ENCODE measurements around the gene FBXW7. TPM values are rescaled to one million over a fixed set of nuclear protein-coding genes. Genes with fewer than 3 reads are reported as not detected.

FBXW7 gene
- total RNA-seq, 3 donors from 2014 or later (not counting 1 experiment from before 2014, with no cell fraction given) = 172 to 202 (median 175) TPM

GRCh38 chr4:152422817-152423320, 113.0 kb downstream of the FBXW7 start:
- Mint-ChIP-seq H3K4me1 (peaks cover 59 to 69% of the 10 kb centered on the region in 2 donors), H3K9me3 (no peaks in the 10 kb centered on the region)
- no peak for TF ChIP-seq CTCF (IDR thresholded peaks at IDR 0.05)

GRCh38 chr4:152421576-152421975, 114.3 kb downstream of the FBXW7 start:
- intact Hi-C loops (cut with micrococcal nuclease) = no loop called here
- no peaks in the 10 kb centered on the region for H3K9me3 Mint-ChIP-seq
- no peak for TF ChIP-seq CTCF (IDR thresholded peaks at IDR 0.05)
- Histone ChIP-seq H3K27ac (ENCODE audit: low read length) (no peak overlapping the region), H3K27me3 (ENCODE audit: control insufficient read depth, insufficient read depth, low read length) (no peaks in the 10 kb centered on the region), H3K9me3 (ENCODE audit: control insufficient read depth, insufficient read depth, low read length) (no peaks in the 10 kb centered on the region), H3K4me1 (ENCODE audit: control insufficient read depth, insufficient read depth, low read length) (no peaks in the 10 kb centered on the region), H3K4me3 (ENCODE audit: low read length) (no peak overlapping the region), H3K36me3 (ENCODE audit: control insufficient read depth, insufficient read depth, low read length) (no peaks in the 10 kb centered on the region)
- no CpG with 5 or more reads among the region's 1 CpG for WGBS (ENCODE audit: insufficient coverage)
- H3K27me3 Mint-ChIP-seq (ENCODE audit: low read depth in 2 of 2) = no peaks in the 10 kb centered on the region
- H3K36me3 Mint-ChIP-seq = no peaks in the 10 kb centered on the region
- H3K4me1 Mint-ChIP-seq = peaks cover 65 to 74% of the 10 kb centered on the region in 2 donors
- no peak for ATAC-seq
- no peak overlapping the region for H3K4me3 Mint-ChIP-seq
- DNase-seq = no peak
- H3K27ac Mint-ChIP-seq = peak overlapping the region; percentile 9 to 29

More at GRCh38 chr4:152422817-152423320, 113.0 kb downstream of the FBXW7 start:
- H3K27me3 Mint-ChIP-seq (ENCODE audit: low read depth in 2 of 2) = no peaks in the 10 kb centered on the region
- no peaks in the 10 kb centered on the region for H3K27me3 ChIP-seq (ENCODE audit: control insufficient read depth, insufficient read depth, low read length)
- no peak overlapping the region for H3K4me3 Mint-ChIP-seq
- no peak for DNase-seq
- H3K4me3 ChIP-seq (ENCODE audit: low read length) = no peak overlapping the region
- no peaks in the 10 kb centered on the region for H3K36me3 ChIP-seq (ENCODE audit: control insufficient read depth, insufficient read depth, low read length)
- no peak overlapping the region for H3K27ac Mint-ChIP-seq
- no peaks in the 10 kb centered on the region for H3K9me3 ChIP-seq (ENCODE audit: control insufficient read depth, insufficient read depth, low read length)
- ATAC-seq = no peak
- intact Hi-C loops (cut with micrococcal nuclease) = no loop called here
- no peaks in the 10 kb centered on the region for H3K4me1 ChIP-seq (ENCODE audit: control insufficient read depth, insufficient read depth, low read length)
- no CpG with 5 or more reads among the region's 1 CpG for WGBS (ENCODE audit: insufficient coverage)
- no peak overlapping the region for H3K27ac ChIP-seq (ENCODE audit: low read length)
- H3K36me3 Mint-ChIP-seq = no peaks in the 10 kb centered on the region

GRCh38 chr4:152419809-152420208, 116.1 kb downstream of the FBXW7 start:
- H3K27ac ChIP-seq (ENCODE audit: low read length) = no peak overlapping the region
- H3K27me3 Mint-ChIP-seq (ENCODE audit: low read depth in 2 of 2) = no peaks in the 10 kb centered on the region
- no peaks in the 10 kb centered on the region for H3K9me3 Mint-ChIP-seq
- no peaks in the 10 kb centered on the region for H3K4me1 ChIP-seq (ENCODE audit: control insufficient read depth, insufficient read depth, low read length)
- peaks cover 61 to 68% of the 10 kb centered on the region in 2 donors for H3K4me1 Mint-ChIP-seq
- TF ChIP-seq CTCF (IDR thresholded peaks at IDR 0.05) = no peak
- no peak overlapping the region for H3K4me3 ChIP-seq (ENCODE audit: low read length)
- H3K9me3 ChIP-seq (ENCODE audit: control insufficient read depth, insufficient read depth, low read length) = no peaks in the 10 kb centered on the region
- ATAC-seq (no peak), DNase-seq (no peak)
- no peaks in the 10 kb centered on the region for H3K36me3 ChIP-seq (ENCODE audit: control insufficient read depth, insufficient read depth, low read length)
- no peaks in the 10 kb centered on the region for H3K36me3 Mint-ChIP-seq
- no peaks in the 10 kb centered on the region for H3K27me3 ChIP-seq (ENCODE audit: control insufficient read depth, insufficient read depth, low read length)
- intact Hi-C loops (cut with micrococcal nuclease) = no loop called here
- H3K4me3 Mint-ChIP-seq = no peak overlapping the region
- no CpG with 5 or more reads among the region's 2 CpGs for WGBS (ENCODE audit: insufficient coverage)
- peak overlapping the region; percentile 55 to 60 for H3K27ac Mint-ChIP-seq

GRCh38 chr4:152417673-152418072, 118.2 kb downstream of the FBXW7 start:
- Mint-ChIP-seq H3K9me3 (no peaks in the 10 kb centered on the region), H3K27me3 (ENCODE audit: low read depth in 2 of 2) (no peaks in the 10 kb centered on the region), H3K36me3 (no peaks in the 10 kb centered on the region), H3K27ac (no peak overlapping the region), H3K4me1 (peaks cover 52 to 64% of the 10 kb centered on the region in 2 donors), H3K4me3 (no peak overlapping the region)
- WGBS (ENCODE audit: insufficient coverage) = 100% methylated on average over 1 of the region's 2 CpGs
- no peaks in the 10 kb centered on the region for H3K27me3 ChIP-seq (ENCODE audit: control insufficient read depth, insufficient read depth, low read length)
- no peaks in the 10 kb centered on the region for H3K36me3 ChIP-seq (ENCODE audit: control insufficient read depth, insufficient read depth, low read length)
- intact Hi-C loops (cut with micrococcal nuclease) = no loop called here
- H3K4me3 ChIP-seq (ENCODE audit: low read length) = no peak overlapping the region
- H3K27ac ChIP-seq (ENCODE audit: low read length) = no peak overlapping the region
- DNase-seq (no peak), ATAC-seq (no peak)
- H3K9me3 ChIP-seq (ENCODE audit: control insufficient read depth, insufficient read depth, low read length) = no peaks in the 10 kb centered on the region
- TF ChIP-seq CTCF (IDR thresholded peaks at IDR 0.05) = no peak
- H3K4me1 ChIP-seq (ENCODE audit: control insufficient read depth, insufficient read depth, low read length) = no peaks in the 10 kb centered on the region
